GM12872 (cell line): ENCODE measurements around the gene HINFP.

Source experiments
- TF ChIP-seq, protein P1 (sequence below): IDR thresholded peaks from 3 replicates; pipeline ENCODE4 v1.5.1; 2011; ENCODE audit warnings: low read depth, mild to moderate bottlenecking, low read length, moderate library complexity; ENCODE audit not compliant: insufficient read depth

Gene HINFP

DNA sequence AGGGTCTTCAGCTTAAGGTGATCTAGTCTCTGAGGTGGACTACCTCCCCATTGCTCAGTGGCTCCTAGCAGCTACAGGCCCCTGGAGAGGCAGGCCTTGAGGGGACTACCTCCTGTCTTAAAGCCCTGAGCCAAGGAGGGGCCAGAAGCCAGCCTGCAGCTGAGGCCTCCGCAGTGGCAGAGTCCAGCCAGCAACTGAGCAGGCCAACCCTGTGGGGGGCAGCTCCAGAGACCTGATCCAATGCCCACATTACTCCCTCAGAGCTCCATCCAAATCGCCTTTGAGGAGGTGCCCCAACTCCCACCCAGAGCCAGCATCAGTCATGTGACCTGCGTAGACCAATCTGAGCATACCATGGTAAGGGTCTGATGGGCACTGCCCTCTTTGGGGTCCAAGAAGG, 11.5 kb upstream of the HINFP start:
- TF ChIP-seq, protein P1, sequence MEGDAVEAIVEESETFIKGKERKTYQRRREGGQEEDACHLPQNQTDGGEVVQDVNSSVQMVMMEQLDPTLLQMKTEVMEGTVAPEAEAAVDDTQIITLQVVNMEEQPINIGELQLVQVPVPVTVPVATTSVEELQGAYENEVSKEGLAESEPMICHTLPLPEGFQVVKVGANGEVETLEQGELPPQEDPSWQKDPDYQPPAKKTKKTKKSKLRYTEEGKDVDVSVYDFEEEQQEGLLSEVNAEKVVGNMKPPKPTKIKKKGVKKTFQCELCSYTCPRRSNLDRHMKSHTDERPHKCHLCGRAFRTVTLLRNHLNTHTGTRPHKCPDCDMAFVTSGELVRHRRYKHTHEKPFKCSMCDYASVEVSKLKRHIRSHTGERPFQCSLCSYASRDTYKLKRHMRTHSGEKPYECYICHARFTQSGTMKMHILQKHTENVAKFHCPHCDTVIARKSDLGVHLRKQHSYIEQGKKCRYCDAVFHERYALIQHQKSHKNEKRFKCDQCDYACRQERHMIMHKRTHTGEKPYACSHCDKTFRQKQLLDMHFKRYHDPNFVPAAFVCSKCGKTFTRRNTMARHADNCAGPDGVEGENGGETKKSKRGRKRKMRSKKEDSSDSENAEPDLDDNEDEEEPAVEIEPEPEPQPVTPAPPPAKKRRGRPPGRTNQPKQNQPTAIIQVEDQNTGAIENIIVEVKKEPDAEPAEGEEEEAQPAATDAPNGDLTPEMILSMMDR, result no peak

DNA sequence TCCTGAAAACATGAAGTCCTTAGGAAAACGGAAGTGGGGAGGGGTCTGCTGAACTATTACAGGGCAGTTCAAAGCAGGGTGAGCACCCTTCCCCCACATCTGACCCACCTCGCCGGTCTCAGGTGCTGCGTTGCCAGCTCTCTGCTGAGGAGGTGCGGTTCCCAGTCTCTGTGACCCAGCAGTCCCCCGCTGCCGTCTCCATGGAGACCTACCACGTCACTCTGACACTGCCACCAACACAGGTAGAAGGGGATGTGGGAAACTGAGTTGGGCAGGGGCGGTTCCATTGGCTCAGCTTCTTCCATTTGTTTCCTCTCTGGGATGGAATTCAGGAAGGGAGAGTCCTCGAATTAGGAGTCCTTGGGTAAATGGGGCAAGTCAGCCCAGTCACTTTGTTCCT, 10.9 kb upstream of the HINFP start:
- TF ChIP-seq, protein P1, result no peak

DNA sequence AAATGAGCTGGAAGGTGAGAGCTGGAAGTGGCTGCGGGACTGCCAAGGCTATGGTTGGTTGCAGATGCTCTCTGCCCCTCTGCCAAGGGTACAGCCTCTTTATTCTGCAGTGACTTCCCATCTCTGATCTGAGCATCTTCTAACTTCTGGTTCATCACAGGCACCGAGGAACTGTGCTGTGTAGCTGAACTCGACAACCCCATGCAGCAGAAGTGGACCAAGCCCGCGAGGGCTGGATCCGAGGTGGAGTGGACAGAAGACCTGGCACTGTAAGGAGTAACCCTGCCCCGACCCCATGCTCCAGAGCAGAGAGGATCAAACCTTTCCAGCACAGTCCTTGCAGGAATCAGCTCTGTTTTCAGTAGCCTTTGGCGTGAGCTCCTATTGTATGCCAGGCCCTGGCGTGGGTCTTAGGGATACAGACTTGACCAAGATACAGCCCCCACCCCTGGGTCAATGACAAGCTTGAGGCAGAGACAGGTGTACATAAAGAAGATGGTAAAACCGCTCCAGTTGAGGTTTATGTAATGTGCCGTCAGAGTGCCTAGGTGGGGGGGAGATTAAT, 9.9 kb upstream of the HINFP start:
- TF ChIP-seq, protein P1, result no peak

DNA sequence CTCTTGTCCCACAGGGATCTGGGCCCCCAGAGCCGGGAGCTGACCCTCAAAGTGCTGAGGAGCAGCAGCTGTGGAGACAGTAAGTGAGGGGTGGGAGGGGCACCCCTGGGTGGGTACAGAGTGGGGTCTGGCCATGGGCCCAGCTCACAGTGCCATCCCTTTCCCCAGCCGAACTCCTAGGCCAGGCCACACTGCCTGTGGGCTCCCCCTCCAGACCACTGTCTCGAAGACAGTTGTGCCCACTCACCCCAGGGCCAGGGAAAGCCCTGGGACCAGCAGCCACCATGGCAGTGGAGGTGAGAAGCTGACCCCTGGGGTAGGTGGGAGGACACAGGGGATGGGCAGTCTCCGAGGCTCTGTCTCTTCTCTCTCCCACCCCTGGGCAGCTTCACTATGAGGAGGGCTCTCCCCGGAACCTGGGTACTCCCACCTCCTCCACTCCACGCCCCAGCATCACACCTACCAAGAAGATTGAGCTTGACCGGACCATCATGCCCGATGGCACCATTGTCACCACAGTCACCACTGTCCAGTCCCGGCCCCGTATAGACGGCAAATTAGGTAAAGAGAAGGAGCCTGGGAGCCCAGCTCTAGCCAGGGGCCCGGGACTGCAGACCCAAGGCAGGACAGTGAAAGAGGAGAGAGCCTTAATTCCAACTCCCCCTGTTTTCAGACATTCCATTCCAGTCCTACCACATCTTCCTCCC, 8.9 kb upstream of the HINFP start:
- TF ChIP-seq, protein P1, result no peak

DNA sequence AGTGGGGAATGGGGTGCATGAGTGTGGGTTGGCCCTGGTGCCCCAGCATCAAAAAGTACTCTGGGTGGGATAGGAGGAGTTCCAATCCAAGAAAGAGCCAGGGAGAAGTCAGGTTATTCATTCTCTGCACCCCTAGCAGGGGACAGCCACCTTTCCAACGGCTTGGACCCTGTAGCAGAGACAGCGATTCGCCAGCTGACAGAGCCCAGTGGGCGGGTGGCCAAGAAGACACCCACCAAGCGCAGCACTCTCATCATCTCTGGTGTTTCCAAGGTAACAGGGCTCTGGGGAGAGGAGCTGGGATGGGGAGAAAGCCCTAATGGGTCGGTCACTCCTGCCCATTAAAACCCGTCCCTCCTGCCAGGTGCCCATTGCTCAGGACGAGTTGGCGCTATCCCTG, 7.7 kb upstream of the HINFP start:
- TF ChIP-seq, protein P1, result no peak

DNA sequence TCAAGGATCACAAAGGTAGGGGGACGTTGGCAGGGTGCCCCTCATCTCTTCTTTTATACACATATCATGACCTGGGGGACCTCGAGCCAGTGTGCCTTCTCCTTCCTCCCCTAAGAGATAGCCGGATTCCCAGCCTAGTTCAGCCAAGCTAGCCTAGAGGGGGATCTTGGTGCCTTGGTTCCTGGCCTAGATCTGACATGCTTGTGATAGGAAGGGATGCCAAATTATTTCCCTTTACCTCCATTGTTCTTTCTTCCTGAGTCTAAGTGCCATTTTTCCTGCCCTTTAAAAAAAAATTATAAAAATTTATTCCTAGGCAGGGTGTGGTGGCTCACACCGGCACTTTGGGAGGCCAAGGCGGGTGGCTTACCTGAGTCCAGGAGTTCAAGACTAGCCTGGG, 7.0 kb upstream of the HINFP start:
- TF ChIP-seq, protein P1, result no peak

DNA sequence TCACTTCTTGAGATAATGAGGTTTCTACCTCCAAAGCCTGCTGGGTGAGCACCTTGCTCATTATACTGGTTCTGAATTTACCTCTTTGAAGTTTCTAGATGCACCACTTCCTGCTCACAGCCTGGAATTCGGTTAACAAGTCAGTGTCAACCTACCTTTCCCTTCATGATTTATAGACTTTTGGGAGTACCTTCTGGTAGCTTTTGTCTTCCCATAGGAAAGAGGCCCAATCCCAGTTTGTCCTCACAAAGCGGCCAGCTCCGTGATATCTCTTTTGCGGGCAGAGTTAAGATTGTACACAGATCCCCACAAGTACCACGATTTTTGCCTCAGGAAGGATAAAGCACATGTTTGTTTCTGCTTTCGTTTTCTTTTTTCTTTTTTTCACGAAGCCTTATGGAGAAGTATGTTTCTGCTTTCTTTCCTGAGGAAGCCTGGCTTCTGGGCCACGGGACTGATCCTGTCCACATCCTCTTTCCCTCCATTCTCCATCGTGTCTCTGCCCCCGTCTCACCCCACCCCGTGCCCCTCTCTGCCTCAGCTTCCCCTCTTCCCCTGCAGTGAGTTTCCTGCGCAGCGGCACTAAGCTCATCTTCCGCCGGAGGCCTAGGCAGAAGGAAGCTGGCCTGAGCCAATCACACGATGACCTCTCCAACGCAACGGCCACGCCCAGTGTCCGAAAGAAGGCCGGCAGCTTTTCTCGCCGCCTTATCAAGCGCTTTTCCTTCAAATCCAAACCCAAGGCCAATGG, 5.7 kb upstream of the HINFP start:
- TF ChIP-seq, protein P1, result no peak
